IPS-20b (cell line): Measurements from ENCODE around the gene RNF34.

Experiments
- H3K27ac ChIP-seq: one replicate; pipeline ENCODE4 v1.5.1; 2013; ENCODE audit warnings: low read length
- H3K27me3 ChIP-seq: 2 replicates; pipeline ENCODE4 v1.6.1; 2013; ENCODE audit warnings: mild to moderate bottlenecking, low read length, inconsistent platforms; ENCODE audit not compliant: insufficient read depth
- H3K36me3 ChIP-seq: 2 replicates; pipeline ENCODE4 v1.6.1; 2013; ENCODE audit warnings: low read depth, mild to moderate bottlenecking, inconsistent platforms, low read length, moderate library complexity; ENCODE audit not compliant: insufficient read depth
- H3K4me1 ChIP-seq: 2 replicates; pipeline ENCODE4 v1.6.1; 2013; ENCODE audit warnings: mild to moderate bottlenecking, control low read depth, inconsistent platforms, low read length, moderate library complexity; ENCODE audit not compliant: insufficient read depth
- H3K4me3 ChIP-seq: 2 replicates; pipeline ENCODE4 v1.5.1; 2013; ENCODE audit warnings: mild to moderate bottlenecking, low read length, inconsistent platforms
- H3K9ac ChIP-seq: 2 replicates; pipeline ENCODE4 v1.6.1; 2013; ENCODE audit warnings: low read depth, mild to moderate bottlenecking, inconsistent platforms, low read length, moderate library complexity
- H3K9me3 ChIP-seq: 2 replicates; pipeline ENCODE4 v1.6.1; 2013; ENCODE audit warnings: mild to moderate bottlenecking, low read depth, low read length, inconsistent platforms; ENCODE audit not compliant: insufficient read depth

Gene RNF34

GRCh38 chr12:121423682-121424623 lies 24.0 kb downstream of the RNF34 start:
- no peaks in the 10 kb centered on the region for H3K27me3 ChIP-seq
- peaks cover 100% of the 10 kb centered on the region for H3K36me3 ChIP-seq
- H3K9ac ChIP-seq: no peak overlapping the region
- H3K4me1 ChIP-seq: no peaks in the 10 kb centered on the region
- no peak overlapping the region for H3K27ac ChIP-seq
- H3K4me3 ChIP-seq: no peak overlapping the region
- no peaks in the 10 kb centered on the region for H3K9me3 ChIP-seq

DNA sequence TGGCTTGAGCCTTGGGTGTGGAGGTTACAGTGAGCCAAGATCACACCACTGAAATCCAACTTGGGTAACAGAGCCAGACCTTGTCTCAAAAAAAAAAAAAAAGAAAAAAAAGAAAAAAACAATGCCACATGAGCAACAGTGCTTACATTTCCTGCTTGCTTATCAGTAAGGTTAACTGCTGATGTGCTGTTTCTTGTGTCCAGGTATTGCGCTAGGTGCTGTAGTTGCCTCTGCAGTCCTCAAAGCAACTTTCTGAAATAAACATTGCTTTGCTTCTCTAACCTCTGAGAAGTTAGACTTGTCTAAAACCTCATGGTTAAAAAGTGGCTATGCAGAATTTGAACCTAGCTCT lies 24.7 kb downstream of the RNF34 start:
- H3K27me3 ChIP-seq: no peaks in the 10 kb centered on the region
- no peak overlapping the region for H3K27ac ChIP-seq
- no peaks in the 10 kb centered on the region for H3K4me1 ChIP-seq
- no peak overlapping the region for H3K9ac ChIP-seq
- H3K4me3 ChIP-seq: no peak overlapping the region
- peaks cover 100% of the 10 kb centered on the region for H3K36me3 ChIP-seq
- no peaks in the 10 kb centered on the region for H3K9me3 ChIP-seq

GRCh38 chr12:121427556-121428050 lies 27.7 kb downstream of the RNF34 start:
- Histone ChIP-seq H3K4me1 (no peaks in the 10 kb centered on the region), H3K27ac (no peak overlapping the region), H3K9me3 (no peaks in the 10 kb centered on the region), H3K36me3 (peaks cover 98% of the 10 kb centered on the region), H3K4me3 (no peak overlapping the region), H3K27me3 (no peaks in the 10 kb centered on the region), H3K9ac (no peak overlapping the region)

DNA sequence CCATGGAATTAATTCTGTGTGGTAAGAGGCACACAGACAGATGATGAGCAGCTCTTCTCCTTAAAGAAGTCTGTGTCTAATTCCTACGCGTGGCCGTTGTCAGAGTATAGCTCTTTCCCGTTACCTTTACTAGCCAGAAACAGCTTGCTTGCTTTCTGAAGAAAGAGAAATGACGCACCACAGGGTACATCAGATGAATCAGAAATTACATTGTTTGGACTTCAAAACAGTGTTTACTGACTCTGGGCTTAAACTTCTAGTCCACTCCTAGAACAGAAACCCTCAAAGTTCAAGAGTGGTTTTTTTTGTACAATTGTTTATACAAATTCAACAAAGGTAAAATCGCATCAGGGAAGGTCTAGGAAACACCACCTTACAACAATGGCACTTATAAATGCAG lies 29.0 kb downstream of the RNF34 start:
- Histone ChIP-seq H3K4me3 (no peak overlapping the region), H3K27me3 (no peaks in the 10 kb centered on the region), H3K9ac (no peak overlapping the region), H3K36me3 (peaks cover 98% of the 10 kb centered on the region), H3K27ac (no peak overlapping the region), H3K4me1 (no peaks in the 10 kb centered on the region), H3K9me3 (no peaks in the 10 kb centered on the region)

GRCh38 chr12:121430833-121431415 lies 31.0 kb downstream of the RNF34 start:
- Histone ChIP-seq H3K36me3 (peaks cover 86% of the 10 kb centered on the region), H3K9ac (no peak overlapping the region), H3K9me3 (no peaks in the 10 kb centered on the region), H3K4me1 (no peaks in the 10 kb centered on the region), H3K27me3 (no peaks in the 10 kb centered on the region), H3K27ac (no peak overlapping the region), H3K4me3 (no peak overlapping the region)

DNA sequence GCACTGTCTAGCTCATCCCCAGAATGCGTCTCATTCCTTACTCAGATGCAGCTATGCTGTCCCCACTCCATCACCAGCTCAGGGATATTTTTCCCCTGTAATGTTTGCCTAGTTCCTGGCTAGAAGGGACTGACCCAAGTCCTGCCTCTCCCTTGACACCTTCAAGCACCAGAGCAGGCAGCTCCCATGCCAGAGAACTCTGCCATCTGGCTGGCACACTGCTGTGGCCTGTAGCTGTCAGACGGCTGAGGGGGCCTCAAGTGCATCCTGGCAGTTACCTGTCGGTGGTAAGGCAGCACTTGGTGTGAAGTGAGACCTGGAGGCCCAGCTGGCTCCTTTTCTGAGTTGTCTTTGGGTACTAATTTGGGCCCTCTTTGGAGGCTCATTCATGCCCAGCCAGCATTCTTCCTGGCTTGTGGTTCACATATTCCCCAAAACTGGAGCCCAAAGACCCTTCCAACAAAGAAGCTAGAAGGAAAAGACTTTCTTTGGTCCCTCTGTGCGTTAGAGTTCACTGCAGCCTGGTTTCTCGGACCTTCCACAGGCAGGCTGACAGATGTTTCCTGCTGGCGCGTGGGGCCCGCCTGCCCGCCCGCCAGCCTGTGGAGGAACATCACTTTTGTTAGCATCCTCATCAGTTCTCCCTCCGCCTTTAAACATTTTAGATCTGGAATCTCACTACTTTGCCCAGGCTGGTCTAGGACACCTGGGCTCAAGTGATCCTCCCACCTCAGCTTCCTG lies 33.0 kb downstream of the RNF34 start:
- H3K27ac ChIP-seq: no peak overlapping the region
- no peaks in the 10 kb centered on the region for H3K4me1 ChIP-seq
- H3K9ac ChIP-seq: no peak overlapping the region
- H3K36me3 ChIP-seq: peaks cover 83% of the 10 kb centered on the region
- no peak overlapping the region for H3K4me3 ChIP-seq
- no peaks in the 10 kb centered on the region; the same call in 1 of the 2 replicates for H3K9me3 ChIP-seq
- H3K27me3 ChIP-seq: no peaks in the 10 kb centered on the region

DNA sequence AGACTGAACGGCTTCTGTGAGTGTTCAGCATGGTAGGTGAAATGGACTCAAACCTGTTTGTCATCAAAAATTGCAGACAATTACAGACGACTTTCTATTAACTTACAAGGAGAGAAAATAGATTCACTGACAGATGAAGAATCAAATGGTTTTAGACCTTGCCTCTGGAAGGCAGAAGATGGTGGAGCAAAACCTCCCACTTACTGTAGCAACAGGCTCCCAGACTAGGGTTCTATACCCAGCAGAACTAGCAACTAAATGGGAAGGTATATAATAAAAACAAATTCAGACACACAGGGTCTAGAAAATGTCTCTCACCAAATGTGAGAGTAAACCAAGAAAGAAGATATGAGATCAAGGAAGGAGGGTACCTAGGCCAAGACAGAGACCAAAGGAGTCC lies 36.8 kb downstream of the RNF34 start:
- Histone ChIP-seq H3K4me3 (no peak overlapping the region), H3K36me3 (peaks cover 83% of the 10 kb centered on the region), H3K27ac (no peak overlapping the region)

GRCh38 chr12:121438905-121439304 lies 39.0 kb downstream of the RNF34 start:
- Histone ChIP-seq H3K9ac (no peak overlapping the region), H3K36me3 (peaks cover 77% of the 10 kb centered on the region), H3K27ac (no peak overlapping the region), H3K27me3 (no peaks in the 10 kb centered on the region), H3K4me1 (no peaks in the 10 kb centered on the region), H3K9me3 (no peaks in the 10 kb centered on the region; the same call in 1 of the 2 replicates), H3K4me3 (no peak overlapping the region)

More for the DNA sequence above, 36.8 kb downstream of the RNF34 start:
- no peaks in the 10 kb centered on the region; the same call in 1 of the 2 replicates for H3K9me3 ChIP-seq
- H3K9ac ChIP-seq: no peak overlapping the region
- H3K27me3 ChIP-seq: no peaks in the 10 kb centered on the region
- no peaks in the 10 kb centered on the region for H3K4me1 ChIP-seq

- Histone ChIP-seq H3K27me3 (no peaks in the 10 kb centered on the region), H3K36me3 (peaks cover 85% of the 10 kb centered on the region), H3K4me1 (no peaks in the 10 kb centered on the region), H3K4me3 (no peak overlapping the region), H3K9me3 (no peaks in the 10 kb centered on the region; the same call in 1 of the 2 replicates), H3K27ac (no peak overlapping the region), H3K9ac (no peak overlapping the region)
Measured at GRCh38 chr12:121439715-121440114, 39.8 kb downstream of the RNF34 start.

DNA sequence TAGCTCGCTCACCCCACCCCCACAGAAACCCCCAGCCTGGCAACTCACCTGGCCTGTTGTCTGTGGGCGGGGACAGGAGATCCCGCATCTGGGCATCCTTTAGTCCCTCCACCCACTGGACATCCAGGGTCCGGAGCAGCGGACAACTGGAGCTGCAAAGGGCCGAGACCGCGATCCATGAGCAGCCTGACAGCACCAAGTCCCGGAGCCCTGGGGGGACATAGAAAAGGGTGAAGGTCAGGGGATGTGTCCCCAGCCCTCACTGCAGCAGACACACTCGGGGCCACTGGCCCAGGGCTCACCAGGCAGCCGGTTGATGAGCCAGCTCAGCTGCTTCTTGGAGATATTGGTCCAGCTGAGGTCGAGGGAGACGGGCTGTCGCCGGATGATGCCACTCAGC lies 40.9 kb downstream of the RNF34 start:
- Histone ChIP-seq H3K36me3 (peaks cover 86% of the 10 kb centered on the region), H3K27me3 (no peaks in the 10 kb centered on the region), H3K4me3 (no peak overlapping the region), H3K9me3 (no peaks in the 10 kb centered on the region; the same call in 1 of the 2 replicates), H3K4me1 (no peaks in the 10 kb centered on the region), H3K27ac (no peak overlapping the region), H3K9ac (no peak overlapping the region)

- Histone ChIP-seq H3K27me3 (no peaks in the 10 kb centered on the region), H3K4me1 (no peaks in the 10 kb centered on the region), H3K27ac (no peak overlapping the region), H3K9me3 (no peaks in the 10 kb centered on the region; the same call in 1 of the 2 replicates), H3K4me3 (no peak overlapping the region), H3K9ac (no peak overlapping the region), H3K36me3 (peaks cover 85% of the 10 kb centered on the region)
Measured at GRCh38 chr12:121441555-121441954, 41.6 kb downstream of the RNF34 start.
